Measurements from ENCODE around the gene MAP4K2. TPM values are rescaled to one million over a fixed set of nuclear protein-coding genes. Genes with fewer than 3 reads are reported as not detected.
A peak's percentile ranks its signal among the peaks of the same experiment; 100 is the strongest.

MAP4K2 gene
- total RNA-seq, 1 experiment from 2014 or later, result 24.7 TPM

- H3K9me3 Mint-ChIP-seq, result no peaks in the 10 kb centered on the region; a peak in 2 of 5 replicates
- Histone ChIP-seq H4K5ac (ENCODE audit: insufficient read length, low read depth, low read length) (no peak overlapping the region), H2BK120ac (ENCODE audit: low read depth, low read length, poor library complexity, severe bottlenecking) (no peak overlapping the region), H4K20me1 (ENCODE audit: control insufficient read depth, insufficient read depth, insufficient read length) (no peaks in the 10 kb centered on the region), H3K79me1 (ENCODE audit: insufficient read depth, low read depth, low read length, poor library complexity, severe bottlenecking) (no peaks in the 10 kb centered on the region), H3K14ac (ENCODE audit: insufficient read depth, low read length) (no peak overlapping the region), H3K23ac (ENCODE audit: insufficient read length, low read depth, low read length) (no peak overlapping the region), H3K9me3 (ENCODE audit: control insufficient read depth, low read depth, low read length) (no peaks in the 10 kb centered on the region), H2BK20ac (ENCODE audit: low read depth, low read length, poor library complexity, severe bottlenecking) (no peak overlapping the region), H2BK12ac (ENCODE audit: insufficient read length, low read depth, low read length) (no peak overlapping the region), H3K4me1 (ENCODE audit: insufficient read depth, low read length) (no peaks in the 10 kb centered on the region), H3K18ac (ENCODE audit: insufficient read length, low read depth, low read length) (no peak overlapping the region), H2AFZ (ENCODE audit: low read length) (no peak overlapping the region), H2AK5ac (ENCODE audit: insufficient read length, low read length) (no peak overlapping the region), H3K4me2 (ENCODE audit: insufficient read depth, insufficient read length, low read length) (no peak overlapping the region), H2BK5ac (ENCODE audit: insufficient read length, low read length) (no peak overlapping the region), H3K4ac (ENCODE audit: low read depth, low read length) (no peak overlapping the region), H3K56ac (ENCODE audit: insufficient read length, low read depth, low read length) (no peak overlapping the region), H3K9ac (ENCODE audit: extremely low read depth, insufficient read length, low read length) (no peak overlapping the region), H4K91ac (ENCODE audit: insufficient read length, low read depth, low read length) (no peak overlapping the region), H3K27me3 (ENCODE audit: insufficient read depth, low read length) (no peaks in the 10 kb centered on the region), H3K23me2 (ENCODE audit: insufficient read length, low read depth, low read length, poor library complexity, severe bottlenecking) (peaks cover 6% of the 10 kb centered on the region), H3K79me2 (ENCODE audit: insufficient read depth, low read length) (no peaks in the 10 kb centered on the region), H3K27ac (ENCODE audit: insufficient read length, low read depth, low read length) (no peak overlapping the region), H2BK15ac (ENCODE audit: low read depth, low read length) (no peak overlapping the region), H3T11ph (ENCODE audit: low read length) (no peak overlapping the region), H4K8ac (replicated peaks; ENCODE audit: insufficient read length, low read depth, low read length) (no peak overlapping the region)
- peaks cover 2% of the 10 kb centered on the region for H3K27me3 Mint-ChIP-seq (ENCODE audit: low read depth)
- WGBS (ENCODE audit: extremely low coverage, insufficient read length, low lambda C conversion rate), result no CpG with 5 or more reads among the region's 19 CpGs
- peak overlapping the region; percentile 32 to 98 (median 84); a peak in 6 of 7 replicates for H3K27ac Mint-ChIP-seq
- peak overlapping the region; percentile 80 to 89 for H3K4me3 Mint-ChIP-seq
- peaks cover 25 to 34% of the 10 kb centered on the region in 2 experiments for H3K4me1 Mint-ChIP-seq
- no peak for DNase-seq
- H3K36me3 Mint-ChIP-seq (ENCODE audit: insufficient read depth in 1 of 3, low read depth in 3 of 3), result peaks cover 0 to 17% (median 5%) of the 10 kb centered on the region in 3 experiments; a peak in 5 of 7 replicates
- TF ChIP-seq CTCF (conservative IDR thresholded peaks at IDR 0.05), result no peak
Observed at GRCh38 chr11:64842851-64843685, 40.1 kb upstream of the MAP4K2 start.

All from H9 (cell line).